Fibroblast of lung (primary cell): ENCODE measurements around the gene TBXT. TPM values are rescaled to one million over a fixed set of nuclear protein-coding genes. Genes with fewer than 3 reads are reported as not detected.
A peak's percentile ranks its signal among the peaks of the same experiment; 100 is the strongest.

Source experiments
- DNase-seq, 2 donors: peaks; one replicate each; pipeline versions ENCODE4 v3.0.0 to v3.0.0-alpha.2; 2010; ENCODE audit warnings: low read depth in 2 of 2
- H2AFZ ChIP-seq: 2 replicates; pipeline ENCODE4 v1.5.1; 2012; ENCODE audit warnings: low read length, control low read depth, inconsistent platforms
- H3K27ac ChIP-seq: 2 replicates; pipeline ENCODE4 v1.5.1; 2011; ENCODE audit warnings: low read length, control low read depth; ENCODE audit not compliant: insufficient read depth
- H3K27me3 ChIP-seq: 2 replicates; pipeline ENCODE4 v1.5.1; 2011; ENCODE audit warnings: mild to moderate bottlenecking, low read length; ENCODE audit not compliant: control insufficient read depth, insufficient read depth
- H3K36me3 ChIP-seq: 2 replicates; pipeline ENCODE4 v1.5.1; 2011; ENCODE audit warnings: low read length; ENCODE audit not compliant: control insufficient read depth, insufficient read depth
- H3K4me1 ChIP-seq: 2 replicates; pipeline ENCODE4 v1.5.1; 2011; ENCODE audit warnings: low read length; ENCODE audit not compliant: control insufficient read depth, insufficient read depth; ENCODE audit errors: extremely low read depth
- H3K4me2 ChIP-seq: 2 replicates; pipeline ENCODE4 v1.5.1; 2011; ENCODE audit warnings: low read length, control low read depth; ENCODE audit not compliant: insufficient read depth; ENCODE audit errors: extremely low read depth
- H3K4me3 ChIP-seq, 4 experiments: fragments of 200-600 bp in 1 of 4; sonication (generic) in 1 of 4; replicated peaks in 1 of 4; 2 replicates each; pipeline ENCODE4 v1.5.1; 2011 to 2016; ENCODE audit warnings: low read length in 4 of 4, low read depth in 3 of 4, mild to moderate bottlenecking in 3 of 4, control low read depth in 2 of 4, inconsistent platforms in 1 of 4, mixed read lengths in 1 of 4; ENCODE audit not compliant: insufficient read depth in 1 of 4; ENCODE audit errors: control extremely low read depth in 1 of 4
- H3K79me2 ChIP-seq: 2 replicates; pipeline ENCODE4 v1.5.1; 2012; ENCODE audit warnings: mild to moderate bottlenecking, low read length, inconsistent platforms; ENCODE audit not compliant: control insufficient read depth, insufficient read depth
- H3K9ac ChIP-seq: 2 replicates; pipeline ENCODE4 v1.5.1; 2011; ENCODE audit warnings: mild to moderate bottlenecking, low read length, control low read depth; ENCODE audit not compliant: insufficient read depth
- H3K9me3 ChIP-seq: 2 replicates; pipeline ENCODE4 v1.5.1; 2012; ENCODE audit warnings: low read depth, low read length; ENCODE audit not compliant: control insufficient read depth, insufficient read depth
- H4K20me1 ChIP-seq: 2 replicates; pipeline ENCODE4 v1.5.1; 2011; ENCODE audit warnings: low read length; ENCODE audit not compliant: control insufficient read depth, insufficient read depth; ENCODE audit errors: extremely low read depth
- EZH2 ChIP-seq: IDR thresholded peaks from 2 replicates; pipeline ENCODE4 v1.5.1; 2012; ENCODE audit warnings: low read length, control low read depth, mild to moderate bottlenecking; ENCODE audit errors: missing control alignments
- polyA plus RNA-seq, 2 donors: library from polyadenylated mRNA; depleted of rRNA in 1 of 2; stranded (reverse) in 1 of 2; unstranded in 1 of 2; fragments of >200 nt; gene quantifications; 2 replicates each; pipeline ENCODE4 v1.2.1, GENCODE V29; 2011 to 2012; ENCODE audit warnings: missing spikeins in 1 of 2
- total RNA-seq: library from RNA; depleted of rRNA; stranded (reverse); fragments of >200 nt; gene quantifications from 2 replicates; pipeline ENCODE4 v1.2.1, GENCODE V29; 2014
- TF ChIP-seq, protein P1 (sequence below), 2 donors: IDR thresholded peaks in 1 of 2; conservative IDR thresholded peaks in 1 of 2; 1 replicate in 1 of 2; 2 replicates in 1 of 2; pipeline ENCODE4 v1.5.1; 2011 to 2012; ENCODE audit warnings: low read length in 2 of 2, control low read depth in 1 of 2, inconsistent platforms in 1 of 2, low read depth in 1 of 2, mild to moderate bottlenecking in 1 of 2

The TBXT gene
- total and polyA plus RNA-seq, 2 donors (not counting 1 experiment from before 2014, with no cell fraction given): not detected

GRCh38 chr6:166169549-166170421 is 2.1 kb upstream of the TBXT start:
- H3K4me1 ChIP-seq: no peaks in the 10 kb centered on the region
- no peaks in the 10 kb centered on the region for H3K79me2 ChIP-seq
- no peak overlapping the region for H3K4me3 ChIP-seq
- no peak overlapping the region for H3K9ac ChIP-seq
- peaks cover 23% of the 10 kb centered on the region for H3K27me3 ChIP-seq
- H4K20me1 ChIP-seq: no peaks in the 10 kb centered on the region
- no peaks in the 10 kb centered on the region for H3K9me3 ChIP-seq
- TF ChIP-seq, protein P1, sequence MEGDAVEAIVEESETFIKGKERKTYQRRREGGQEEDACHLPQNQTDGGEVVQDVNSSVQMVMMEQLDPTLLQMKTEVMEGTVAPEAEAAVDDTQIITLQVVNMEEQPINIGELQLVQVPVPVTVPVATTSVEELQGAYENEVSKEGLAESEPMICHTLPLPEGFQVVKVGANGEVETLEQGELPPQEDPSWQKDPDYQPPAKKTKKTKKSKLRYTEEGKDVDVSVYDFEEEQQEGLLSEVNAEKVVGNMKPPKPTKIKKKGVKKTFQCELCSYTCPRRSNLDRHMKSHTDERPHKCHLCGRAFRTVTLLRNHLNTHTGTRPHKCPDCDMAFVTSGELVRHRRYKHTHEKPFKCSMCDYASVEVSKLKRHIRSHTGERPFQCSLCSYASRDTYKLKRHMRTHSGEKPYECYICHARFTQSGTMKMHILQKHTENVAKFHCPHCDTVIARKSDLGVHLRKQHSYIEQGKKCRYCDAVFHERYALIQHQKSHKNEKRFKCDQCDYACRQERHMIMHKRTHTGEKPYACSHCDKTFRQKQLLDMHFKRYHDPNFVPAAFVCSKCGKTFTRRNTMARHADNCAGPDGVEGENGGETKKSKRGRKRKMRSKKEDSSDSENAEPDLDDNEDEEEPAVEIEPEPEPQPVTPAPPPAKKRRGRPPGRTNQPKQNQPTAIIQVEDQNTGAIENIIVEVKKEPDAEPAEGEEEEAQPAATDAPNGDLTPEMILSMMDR (conservative IDR thresholded peaks at IDR 0.05 in 1 of 2, IDR thresholded peaks at IDR 0.05 in 1 of 2; ENCODE audit: low read depth in 1 of 2, low read length in 2 of 2): no peak
- TF ChIP-seq EZH2: peak; percentile 59
- no peak for DNase-seq
- no peaks in the 10 kb centered on the region for H3K36me3 ChIP-seq
- H3K27ac ChIP-seq: no peak overlapping the region
- no peak overlapping the region for H2AFZ ChIP-seq
- no peak overlapping the region for H3K4me2 ChIP-seq

DNA sequence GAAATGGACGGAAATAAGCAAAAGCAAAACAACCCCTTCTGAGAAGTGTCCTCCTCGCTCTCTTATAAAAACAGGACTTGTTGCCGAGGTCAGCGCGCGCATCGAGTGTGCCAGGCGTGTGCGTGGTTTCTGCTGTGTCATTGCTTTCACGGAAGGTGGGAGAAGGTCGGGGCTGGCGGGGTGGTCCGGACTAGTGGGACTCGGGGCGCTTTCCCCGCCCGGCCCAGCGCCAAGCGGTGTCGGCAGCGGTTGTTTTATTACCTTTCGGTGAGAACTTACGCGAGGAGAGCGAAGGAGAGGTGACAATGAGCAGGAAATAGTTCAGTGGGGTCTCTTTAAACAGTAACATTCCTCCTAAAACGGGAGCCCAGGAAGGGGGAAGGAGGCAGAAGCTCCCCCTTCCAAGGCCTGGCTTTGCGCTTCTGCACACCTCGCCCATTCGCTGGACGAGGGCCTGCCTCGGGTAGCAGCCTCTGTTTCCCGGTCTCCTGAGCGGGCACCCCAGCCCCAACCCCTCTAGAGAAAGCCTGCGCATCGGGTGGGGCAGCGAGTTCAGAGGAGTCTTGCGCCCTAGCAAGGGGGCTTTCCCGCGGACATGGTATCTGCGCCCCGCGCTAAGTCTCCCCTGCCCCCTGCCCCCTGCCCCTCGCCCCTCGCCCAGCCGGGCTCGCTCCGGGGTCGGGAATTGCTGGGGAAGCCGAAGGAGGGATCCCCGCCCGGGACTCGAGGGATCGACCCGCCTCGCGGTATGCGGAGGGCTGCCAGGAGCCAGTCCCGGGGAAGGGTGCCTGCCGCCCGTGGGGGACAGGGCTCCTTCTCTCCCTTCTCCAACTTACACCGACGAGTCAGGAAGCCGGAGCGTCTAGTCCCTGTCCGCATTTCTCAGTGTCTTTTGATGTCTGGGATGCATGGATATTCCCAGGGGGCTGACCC is 1.2 kb upstream of the TBXT start:
- Histone ChIP-seq H3K79me2 (no peaks in the 10 kb centered on the region), H4K20me1 (no peaks in the 10 kb centered on the region), H3K9me3 (no peaks in the 10 kb centered on the region), H3K27me3 (peaks cover 23% of the 10 kb centered on the region), H3K4me1 (no peaks in the 10 kb centered on the region), H3K4me2 (no peak overlapping the region), H3K4me3 (no peak overlapping the region), H2AFZ (no peak overlapping the region), H3K27ac (no peak overlapping the region), H3K36me3 (no peaks in the 10 kb centered on the region), H3K9ac (no peak overlapping the region)
- DNase-seq: no peak
- peak; percentile 74 for TF ChIP-seq EZH2
- TF ChIP-seq, protein P1 (conservative IDR thresholded peaks at IDR 0.05 in 1 of 2, IDR thresholded peaks at IDR 0.05 in 1 of 2; ENCODE audit: low read depth in 1 of 2, low read length in 2 of 2): no peak

DNA sequence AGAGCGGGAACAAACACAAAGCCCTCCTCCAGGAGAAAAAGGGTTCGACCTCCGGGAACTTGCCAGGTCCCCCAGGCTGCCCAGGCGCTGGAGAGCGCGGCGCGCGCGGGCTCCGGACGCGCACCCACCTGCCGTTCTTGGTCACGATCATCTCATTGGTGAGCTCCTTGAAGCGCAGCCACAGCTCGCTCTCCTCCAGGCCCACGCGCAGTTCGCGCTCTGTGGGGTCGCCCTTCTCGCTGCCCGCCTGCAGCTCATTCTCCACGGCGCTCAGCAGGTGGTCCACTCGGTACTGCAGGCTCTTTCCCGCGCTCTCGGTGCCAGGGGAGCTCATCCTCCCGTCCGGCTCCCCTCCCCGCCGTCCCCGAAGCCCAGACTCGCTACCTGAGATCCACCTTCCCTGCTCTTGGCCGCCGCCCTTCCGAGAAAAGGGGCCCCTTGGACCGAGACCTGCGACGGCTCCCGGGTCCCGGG is 356 bp downstream of the TBXT start:
- TF ChIP-seq, protein P1 (conservative IDR thresholded peaks at IDR 0.05 in 1 of 2, IDR thresholded peaks at IDR 0.05 in 1 of 2; ENCODE audit: low read depth in 1 of 2, low read length in 2 of 2): no peak
- no peak for TF ChIP-seq EZH2
- Histone ChIP-seq H4K20me1 (no peaks in the 10 kb centered on the region), H3K27me3 (peaks cover 23% of the 10 kb centered on the region), H3K27ac (no peak overlapping the region), H3K9ac (no peak overlapping the region), H3K9me3 (no peaks in the 10 kb centered on the region), H3K79me2 (no peaks in the 10 kb centered on the region), H3K36me3 (no peaks in the 10 kb centered on the region), H3K4me3 (no peak overlapping the region), H3K4me1 (no peaks in the 10 kb centered on the region), H3K4me2 (no peak overlapping the region), H2AFZ (no peak overlapping the region)
- no peak for DNase-seq
